HUES48 (cell line): ENCODE measurements around the gene PRDM11.

Experiments
- H3K27ac ChIP-seq: one replicate; pipeline ENCODE4 v1.7.0; 2013; ENCODE audit warnings: low read depth, low read length, inconsistent platforms
- H3K27me3 ChIP-seq: 2 replicates; pipeline ENCODE4 v1.6.1; 2013; ENCODE audit warnings: mild to moderate bottlenecking, low read length; ENCODE audit not compliant: control insufficient read depth, insufficient read depth
- H3K36me3 ChIP-seq: 2 replicates; pipeline ENCODE4 v1.6.1; 2013; ENCODE audit warnings: low read length; ENCODE audit not compliant: control insufficient read depth, insufficient read depth
- H3K4me1 ChIP-seq: 2 replicates; pipeline ENCODE4 v1.6.1; 2013; ENCODE audit warnings: mild to moderate bottlenecking, low read length; ENCODE audit not compliant: control insufficient read depth, insufficient read depth
- H3K4me3 ChIP-seq: 2 replicates; pipeline ENCODE4 v1.5.1; 2013; ENCODE audit warnings: mild to moderate bottlenecking, low read depth, low read length
- H3K9ac ChIP-seq: 2 replicates; pipeline ENCODE4 v1.6.1; 2013; ENCODE audit warnings: mild to moderate bottlenecking, low read depth, low read length, moderate library complexity
- H3K9me3 ChIP-seq: 2 replicates; pipeline ENCODE4 v1.6.1; 2013; ENCODE audit warnings: low read length; ENCODE audit not compliant: control insufficient read depth, insufficient read depth

PRDM11 gene

DNA sequence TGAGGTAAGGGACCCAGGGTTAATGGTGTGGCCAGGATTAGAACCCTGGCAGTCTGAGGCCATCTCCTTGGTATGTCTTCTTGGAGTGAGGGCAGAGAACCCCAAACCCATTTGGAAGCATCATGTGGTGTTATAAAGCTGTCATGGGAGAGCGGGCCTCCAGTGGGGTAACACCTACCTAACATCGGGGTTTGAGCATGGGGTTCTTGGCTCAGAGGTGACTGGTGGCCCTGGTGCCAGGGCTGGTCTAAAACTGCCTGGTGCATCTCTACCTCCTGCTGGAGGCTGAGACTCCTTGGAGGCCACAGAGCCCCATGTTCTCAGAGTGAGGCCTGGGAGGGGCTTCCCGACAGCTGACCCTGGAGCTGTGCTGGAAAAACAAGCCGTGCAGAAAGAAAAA lies 4.5 kb downstream of the PRDM11 start:
- Histone ChIP-seq H3K36me3 (no peaks in the 10 kb centered on the region), H3K9ac (no peak overlapping the region), H3K9me3 (no peaks in the 10 kb centered on the region), H3K27me3 (no peaks in the 10 kb centered on the region), H3K27ac (no peak overlapping the region), H3K4me3 (no peak overlapping the region), H3K4me1 (peaks cover 6% of the 10 kb centered on the region; the same call in 1 of the 2 replicates)

DNA sequence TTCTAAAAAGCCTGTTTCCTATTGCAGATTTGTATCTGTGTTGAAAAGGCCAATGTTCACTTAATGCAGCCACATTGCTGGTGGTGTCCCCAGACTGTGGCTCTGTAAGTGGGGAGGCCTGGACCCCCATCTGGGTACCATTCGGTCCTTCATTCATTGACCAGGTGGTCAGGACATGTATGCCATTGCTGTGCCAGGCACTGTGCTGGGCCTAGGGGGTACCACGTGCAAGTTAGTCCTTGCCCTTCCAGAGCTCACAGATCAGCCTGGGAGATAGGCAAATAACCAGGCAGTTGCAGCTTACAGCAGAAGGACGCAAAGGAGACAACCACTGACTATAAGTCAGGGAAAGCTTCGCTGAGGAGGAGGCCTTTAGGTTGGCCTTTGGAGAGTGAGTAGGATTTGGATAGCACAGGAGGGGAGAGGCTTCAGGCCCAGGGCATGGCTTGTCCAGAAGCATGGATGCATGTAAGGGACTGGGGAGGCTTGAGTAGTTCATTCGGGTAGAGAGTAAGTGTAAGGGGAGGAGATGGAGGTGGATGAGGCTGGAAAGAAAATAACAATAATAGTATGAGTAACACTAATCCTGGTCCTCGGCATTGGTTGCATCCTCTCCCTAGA lies 5.0 kb downstream of the PRDM11 start:
- H3K4me3 ChIP-seq = no peak overlapping the region
- H3K36me3 ChIP-seq = no peaks in the 10 kb centered on the region
- H3K9me3 ChIP-seq = no peaks in the 10 kb centered on the region
- H3K9ac ChIP-seq = no peak overlapping the region
- H3K4me1 ChIP-seq = 0 out of 2 replicates have a peak, but pooled peaks cover 6% of the 10 kb centered on the region
- no peak overlapping the region for H3K27ac ChIP-seq
- H3K27me3 ChIP-seq = no peaks in the 10 kb centered on the region

DNA sequence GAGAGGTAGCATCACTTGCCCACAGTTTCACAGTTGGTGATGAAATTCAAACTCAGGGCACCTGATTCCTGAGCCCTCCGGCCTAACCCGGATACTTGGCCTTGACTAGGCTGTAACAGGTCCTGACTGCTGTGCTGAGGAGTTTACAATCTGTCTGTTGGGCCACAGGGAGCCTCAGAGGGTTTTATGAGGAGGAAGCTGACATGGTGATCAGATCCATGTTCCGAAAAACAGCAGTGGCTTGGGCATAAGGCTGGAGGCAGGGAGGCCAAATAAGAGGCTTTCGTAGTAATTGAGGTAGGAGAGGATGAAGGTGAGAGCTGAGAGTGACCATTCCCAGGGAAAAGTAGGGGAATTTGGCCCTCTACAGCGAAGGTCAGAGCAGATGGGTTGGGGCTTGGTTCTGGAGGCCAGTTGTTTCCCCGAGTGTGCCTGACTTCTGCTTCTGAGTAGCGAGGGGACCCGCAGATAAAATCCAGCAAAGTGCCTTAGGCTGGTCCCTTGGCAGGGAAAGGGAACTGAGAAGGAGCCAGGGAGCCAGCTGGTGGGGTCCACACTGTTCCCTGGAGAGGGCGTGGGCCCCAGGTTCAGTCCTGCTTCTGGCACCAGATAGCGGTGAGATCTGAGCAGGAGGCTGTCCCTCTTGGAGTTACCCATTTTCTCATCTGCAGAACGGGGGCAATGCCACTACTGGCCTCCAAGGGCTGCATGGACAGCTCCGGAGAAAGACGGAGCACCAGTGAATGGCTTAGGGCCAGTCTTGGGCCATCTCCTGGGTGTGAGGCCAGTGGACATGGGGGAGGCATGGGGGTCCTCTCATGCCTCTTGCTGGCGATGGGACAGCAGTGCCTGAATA lies 6.5 kb downstream of the PRDM11 start:
- Histone ChIP-seq H3K4me3 (no peak overlapping the region), H3K27me3 (no peaks in the 10 kb centered on the region), H3K9ac (no peak overlapping the region)

DNA sequence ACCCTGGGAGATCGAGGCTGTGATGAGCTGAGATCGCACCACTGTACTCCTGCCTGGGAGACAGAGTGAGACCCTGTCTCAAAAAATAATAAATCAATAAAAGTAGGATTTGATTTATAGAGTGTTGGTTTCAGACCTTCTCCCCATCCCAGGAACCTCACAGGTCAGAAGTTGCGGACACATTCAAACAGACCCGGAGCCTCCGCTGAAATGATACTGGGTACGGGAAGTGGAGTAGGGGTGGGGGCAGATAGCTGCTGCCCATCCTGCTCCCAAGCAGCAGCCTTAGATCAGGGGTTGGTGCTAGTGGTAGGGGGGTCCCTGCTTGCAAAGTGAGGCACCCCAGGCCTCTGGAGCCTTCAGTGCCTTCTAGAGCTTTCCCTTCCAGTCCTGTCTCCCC lies 7.8 kb downstream of the PRDM11 start:
- H3K36me3 ChIP-seq = no peaks in the 10 kb centered on the region
- no peaks in the 10 kb centered on the region; the same call in 1 of the 2 replicates for H3K4me1 ChIP-seq
- H3K9ac ChIP-seq = no peak overlapping the region
- no peaks in the 10 kb centered on the region for H3K27me3 ChIP-seq
- no peak overlapping the region for H3K4me3 ChIP-seq
- no peak overlapping the region for H3K27ac ChIP-seq
- H3K9me3 ChIP-seq = no peaks in the 10 kb centered on the region

More for the DNA sequence above, 6.5 kb downstream of the PRDM11 start:
- Histone ChIP-seq H3K36me3 (no peaks in the 10 kb centered on the region), H3K4me1 (peaks cover under 1% of the 10 kb centered on the region; the same call in 1 of the 2 replicates), H3K9me3 (no peaks in the 10 kb centered on the region), H3K27ac (no peak overlapping the region)

GRCh38 chr11:45155058-45155551 lies 8.7 kb downstream of the PRDM11 start:
- Histone ChIP-seq H3K9ac (no peak overlapping the region), H3K27ac (no peak overlapping the region), H3K27me3 (no peaks in the 10 kb centered on the region)

DNA sequence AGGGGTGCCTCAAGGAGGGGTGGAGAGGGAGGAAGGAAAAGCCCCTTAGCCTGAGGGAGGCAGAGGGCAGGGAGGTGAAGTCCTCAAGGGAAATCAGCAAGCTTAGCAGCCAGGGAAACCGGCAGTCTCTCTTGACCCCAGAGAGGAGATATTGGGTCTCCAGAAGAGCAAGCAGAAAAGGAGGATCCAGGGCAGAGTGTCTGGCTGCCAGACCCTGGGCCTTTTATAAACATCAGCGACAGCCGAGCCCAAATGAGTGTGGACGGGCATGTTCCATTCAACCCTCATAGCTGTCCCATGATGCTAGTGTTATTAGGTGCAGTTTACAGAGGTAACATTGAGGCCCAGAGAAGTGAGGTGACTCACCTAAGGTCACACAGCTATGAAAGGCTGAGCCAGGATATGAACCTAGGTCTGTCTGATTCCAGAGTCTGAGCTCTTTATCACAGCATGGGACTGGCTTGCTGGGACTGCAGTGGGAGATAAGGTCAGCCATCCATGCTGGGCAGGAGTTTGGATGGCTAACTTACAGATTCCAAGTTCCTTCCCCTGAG lies 9.3 kb downstream of the PRDM11 start:
- H3K27ac ChIP-seq = no peak overlapping the region
- no peak overlapping the region for H3K9ac ChIP-seq
- no peaks in the 10 kb centered on the region for H3K27me3 ChIP-seq
- H3K36me3 ChIP-seq = no peaks in the 10 kb centered on the region
- no peaks in the 10 kb centered on the region; the same call in 1 of the 2 replicates for H3K4me1 ChIP-seq
- no peak overlapping the region for H3K4me3 ChIP-seq
- H3K9me3 ChIP-seq = no peaks in the 10 kb centered on the region

More at GRCh38 chr11:45155058-45155551, 8.7 kb downstream of the PRDM11 start:
- H3K4me1 ChIP-seq = no peaks in the 10 kb centered on the region; the same call in 1 of the 2 replicates
- no peaks in the 10 kb centered on the region for H3K36me3 ChIP-seq
- H3K9me3 ChIP-seq = no peaks in the 10 kb centered on the region
- no peak overlapping the region for H3K4me3 ChIP-seq

GRCh38 chr11:45156201-45156600 lies 9.8 kb downstream of the PRDM11 start:
- no peak overlapping the region for H3K27ac ChIP-seq
- H3K9ac ChIP-seq = no peak overlapping the region
- H3K4me1 ChIP-seq = no peaks in the 10 kb centered on the region; the same call in 1 of the 2 replicates
- H3K9me3 ChIP-seq = no peaks in the 10 kb centered on the region
- H3K36me3 ChIP-seq = no peaks in the 10 kb centered on the region
- no peaks in the 10 kb centered on the region for H3K27me3 ChIP-seq
- H3K4me3 ChIP-seq = no peak overlapping the region

DNA sequence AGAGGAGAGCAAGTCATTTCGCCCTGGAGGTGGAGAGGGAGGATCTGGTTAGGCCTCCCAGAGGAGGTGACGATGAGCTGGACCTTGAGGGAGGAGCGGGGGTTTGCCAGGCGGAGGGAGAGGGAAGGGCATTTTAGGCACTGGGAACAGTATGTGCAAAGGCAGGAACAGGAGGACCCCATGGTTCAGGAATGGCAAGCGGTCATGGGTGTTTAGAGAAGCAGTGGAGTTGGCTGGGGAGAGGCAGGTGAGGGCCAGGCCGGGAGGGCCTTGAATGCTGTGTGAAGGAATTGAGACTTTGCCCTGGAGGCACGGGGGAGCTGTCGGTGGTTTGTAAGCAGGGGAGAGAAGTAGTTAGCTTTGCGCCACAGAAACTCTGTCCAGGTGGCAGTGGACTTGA lies 10.3 kb downstream of the PRDM11 start:
- Histone ChIP-seq H3K27me3 (no peaks in the 10 kb centered on the region), H3K27ac (no peak overlapping the region), H3K4me3 (no peak overlapping the region), H3K9ac (no peak overlapping the region), H3K36me3 (no peaks in the 10 kb centered on the region), H3K4me1 (no peaks in the 10 kb centered on the region; the same call in 1 of the 2 replicates), H3K9me3 (no peaks in the 10 kb centered on the region)

DNA sequence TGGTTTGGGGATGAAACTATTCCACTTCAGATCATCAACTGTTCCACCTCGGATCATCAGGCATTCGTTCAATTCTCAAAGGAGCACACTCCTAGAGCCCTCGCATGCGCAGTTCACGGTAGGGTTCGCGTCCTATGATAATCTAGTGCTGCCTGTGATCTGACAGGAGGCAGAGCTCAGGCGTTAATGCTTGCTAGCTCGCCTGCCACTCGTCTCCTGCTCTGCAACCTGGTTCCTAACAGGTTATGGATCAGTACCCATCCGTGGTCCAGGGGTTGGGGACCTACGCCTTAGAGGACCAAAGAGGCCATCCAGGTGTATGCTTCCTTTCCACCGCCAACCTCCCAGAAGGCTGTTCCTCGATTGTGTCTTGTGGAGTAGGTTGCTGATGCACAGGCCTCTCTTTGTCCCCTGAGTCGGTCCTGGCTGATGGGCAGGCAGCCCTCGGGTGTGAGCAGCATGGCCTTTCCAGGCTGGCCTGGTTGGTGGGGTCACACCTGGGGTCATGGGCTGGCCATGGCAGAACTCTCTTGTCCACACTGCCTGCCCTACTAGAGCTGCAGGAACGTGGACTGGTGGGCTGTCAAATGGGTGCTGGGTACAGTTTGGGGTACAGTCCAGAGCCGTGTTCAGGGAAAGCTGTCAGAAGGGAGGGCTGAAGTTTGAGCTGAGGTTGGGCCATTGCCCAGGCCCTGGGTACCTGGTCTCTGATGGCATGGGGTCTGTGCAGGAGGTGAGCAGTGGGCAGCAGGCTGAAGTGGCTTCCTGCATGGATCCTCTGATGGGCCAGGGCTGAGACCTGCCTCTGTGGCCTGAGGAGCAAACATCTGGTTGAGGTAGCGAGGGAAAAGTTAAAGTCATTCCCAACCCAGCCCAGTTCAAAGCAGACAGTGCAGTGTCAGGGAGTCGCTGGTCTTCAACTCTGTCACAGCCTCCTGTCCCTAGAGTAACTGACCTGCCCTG lies 11.1 kb downstream of the PRDM11 start:
- H3K9me3 ChIP-seq = no peaks in the 10 kb centered on the region
- H3K36me3 ChIP-seq = no peaks in the 10 kb centered on the region
- no peaks in the 10 kb centered on the region; the same call in 1 of the 2 replicates for H3K4me1 ChIP-seq
- no peak overlapping the region for H3K9ac ChIP-seq
- no peaks in the 10 kb centered on the region for H3K27me3 ChIP-seq
- H3K27ac ChIP-seq = no peak overlapping the region
- no peak overlapping the region for H3K4me3 ChIP-seq

DNA sequence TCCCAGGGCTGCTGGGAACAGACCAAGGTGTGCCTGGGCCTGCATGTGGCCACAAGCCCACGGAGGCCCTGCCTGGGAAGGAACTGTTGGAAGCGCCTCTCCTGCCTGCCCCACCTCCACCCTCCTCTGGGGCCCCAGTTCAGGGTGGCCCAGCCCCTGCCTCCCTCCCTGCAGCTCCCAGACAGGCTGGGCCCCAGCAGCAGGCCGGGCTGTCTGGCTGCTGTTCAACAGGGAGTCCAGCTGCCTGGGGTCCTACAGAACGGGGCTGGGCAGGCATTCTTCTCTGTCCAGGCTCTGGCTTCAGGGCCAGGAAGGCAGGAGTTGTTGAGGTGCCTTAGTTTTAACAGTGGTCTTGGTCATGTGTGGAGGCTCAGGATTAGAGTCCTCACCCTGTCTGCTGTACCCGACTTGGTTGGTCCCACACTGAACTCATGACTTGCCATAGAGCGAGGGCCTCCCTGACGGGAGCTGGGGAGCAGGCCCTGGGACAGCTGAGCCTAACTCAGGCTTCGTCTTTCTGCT lies 11.8 kb downstream of the PRDM11 start:
- no peaks in the 10 kb centered on the region for H3K36me3 ChIP-seq
- H3K27me3 ChIP-seq = no peaks in the 10 kb centered on the region
- no peaks in the 10 kb centered on the region; the same call in 1 of the 2 replicates for H3K4me1 ChIP-seq
- H3K4me3 ChIP-seq = no peak overlapping the region
- no peak overlapping the region for H3K27ac ChIP-seq
- no peaks in the 10 kb centered on the region for H3K9me3 ChIP-seq
- no peak overlapping the region for H3K9ac ChIP-seq
